Fibroblast of skin of right quadriceps (primary cell): ENCODE results near the gene ADGRA1.

Experiments used
- DNase-seq: peaks from one replicate; pipeline ENCODE4 v3.0.0-alpha.2; 2013

ADGRA1 gene

GRCh38 chr10:133154411-133154810, 66.7 kb downstream of the ADGRA1 start:
- DNase-seq, result no peak

DNA sequence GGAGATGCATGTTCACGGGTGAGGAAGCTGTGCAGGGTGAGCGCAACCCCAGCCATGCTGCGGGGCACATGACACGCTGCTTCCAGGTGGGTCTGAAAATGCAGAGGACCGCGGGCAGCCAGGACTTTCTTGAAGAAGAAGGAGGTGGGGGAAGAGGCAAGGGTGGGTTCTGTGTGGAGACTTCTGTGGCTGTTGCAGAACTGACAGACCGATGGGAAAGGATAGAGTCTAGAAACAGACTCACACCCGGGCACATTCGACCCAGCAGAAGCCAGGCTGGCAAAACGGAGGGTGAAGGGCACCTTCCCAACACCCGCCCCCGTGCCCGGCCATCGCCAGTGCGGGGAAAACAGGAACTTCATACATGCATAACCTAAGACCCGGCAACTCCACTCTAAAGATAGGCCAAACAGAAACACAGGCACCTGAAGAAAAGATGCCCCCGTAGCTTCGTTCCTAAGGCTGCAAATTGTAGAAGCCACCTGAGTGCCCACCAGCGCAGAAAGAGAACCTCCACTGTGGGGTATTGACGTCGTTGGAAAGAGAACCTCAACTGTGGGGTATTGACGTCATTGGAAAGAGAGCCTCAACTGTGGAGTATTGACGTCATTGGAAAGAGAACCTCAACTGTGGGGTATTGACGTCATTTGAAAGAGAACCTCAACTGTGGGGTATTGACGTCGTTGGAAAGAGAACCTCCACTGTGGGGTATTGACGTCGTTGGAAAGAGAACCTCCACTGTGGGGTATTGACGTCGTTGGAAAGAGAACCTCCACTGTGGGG, 67.5 kb downstream of the ADGRA1 start:
- no peak for DNase-seq

DNA sequence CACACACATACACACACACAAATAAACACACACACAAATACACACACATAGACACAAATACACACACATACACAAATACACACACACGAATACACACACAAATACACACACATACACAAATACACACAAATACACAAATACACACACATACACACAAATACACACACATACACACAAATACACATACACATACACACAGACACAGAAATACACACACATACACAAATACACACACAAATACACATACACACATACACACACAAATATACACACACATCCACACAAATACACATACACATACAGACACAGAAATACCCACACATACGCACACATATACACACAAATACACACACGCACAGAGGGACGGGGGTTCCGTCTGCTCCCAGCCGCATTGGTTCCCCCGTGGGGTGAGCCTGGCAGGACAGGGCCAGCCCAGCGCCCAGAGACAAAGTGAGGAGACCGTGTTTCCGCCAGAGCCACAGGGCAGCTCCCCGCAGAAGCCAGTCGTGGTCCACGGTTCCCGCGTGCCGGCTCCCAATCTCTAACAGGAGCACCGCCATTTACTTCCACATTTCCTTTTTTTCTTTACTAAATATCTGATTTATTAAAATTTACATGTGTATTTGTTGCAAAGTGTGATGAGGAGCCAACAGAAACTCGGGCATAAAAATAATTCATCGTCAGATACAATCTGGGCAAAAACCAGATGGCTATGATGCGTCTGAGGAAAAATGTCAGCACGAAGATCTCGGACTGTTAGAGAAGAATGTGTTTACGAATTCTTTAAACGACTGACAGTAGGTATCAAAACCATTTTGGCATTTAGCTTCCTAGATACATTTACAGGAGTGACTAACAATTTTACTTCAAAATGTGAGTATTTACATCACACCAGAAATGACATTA, 69.2 kb downstream of the ADGRA1 start:
- no peak for DNase-seq

- DNase-seq, result no peak
Measured at GRCh38 chr10:133157662-133158436, 70.1 kb downstream of the ADGRA1 start.

- DNase-seq, result no peak
Measured at GRCh38 chr10:133158437-133158755, 70.7 kb downstream of the ADGRA1 start.

DNA sequence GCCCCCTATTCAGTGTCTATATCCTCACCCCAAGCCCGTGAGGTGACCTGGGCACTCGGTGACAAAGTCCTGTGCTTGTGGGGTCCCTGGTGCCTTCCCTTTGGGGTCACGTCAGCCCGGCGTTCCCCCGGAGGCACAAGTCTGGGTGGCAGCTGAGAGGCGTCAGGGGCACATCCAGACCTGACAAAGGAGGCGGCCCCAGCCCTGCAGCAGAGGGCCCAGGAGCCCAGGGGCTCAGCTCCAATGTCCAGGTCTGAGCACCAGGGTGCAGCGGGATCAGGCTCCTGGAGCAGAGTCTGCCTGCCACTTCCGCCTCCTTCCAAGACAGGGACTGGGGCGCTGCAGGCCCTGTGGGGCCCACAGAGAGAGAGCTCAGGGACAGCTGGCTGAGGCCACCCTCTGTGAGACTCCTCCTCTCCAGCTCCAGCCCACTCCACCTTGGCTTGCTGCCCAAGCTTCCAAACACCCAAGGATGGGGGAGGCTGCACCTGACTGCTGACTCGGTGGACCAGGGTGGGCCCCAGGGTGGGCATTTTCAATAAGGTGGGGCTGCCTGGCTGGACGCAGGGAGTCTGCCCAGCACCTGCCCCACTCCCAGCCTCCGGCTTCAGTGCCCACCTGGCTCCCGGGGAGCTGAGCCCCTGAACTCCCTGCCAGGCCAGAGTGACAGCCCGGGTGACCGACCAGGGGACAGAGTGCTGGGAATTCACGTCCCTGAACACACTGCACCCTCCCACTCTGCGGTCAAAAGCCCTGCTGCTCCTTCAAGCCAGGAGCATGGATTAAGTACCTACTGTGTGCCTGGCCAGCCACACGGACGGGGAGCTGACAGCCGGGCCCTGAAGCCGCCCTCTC, 71.3 kb downstream of the ADGRA1 start:
- no peak for DNase-seq

- DNase-seq, result no peak
Measured at GRCh38 chr10:133159611-133159949, 71.9 kb downstream of the ADGRA1 start.

GRCh38 chr10:133159950-133160825, 72.5 kb downstream of the ADGRA1 start, which contains the start of gene KNDC1:
TSS of gene KNDC1 (plus strand) at chr10:133160219. CDS start at chr10:133160468, 249 bp downstream.
- no peak for DNase-seq

DNA sequence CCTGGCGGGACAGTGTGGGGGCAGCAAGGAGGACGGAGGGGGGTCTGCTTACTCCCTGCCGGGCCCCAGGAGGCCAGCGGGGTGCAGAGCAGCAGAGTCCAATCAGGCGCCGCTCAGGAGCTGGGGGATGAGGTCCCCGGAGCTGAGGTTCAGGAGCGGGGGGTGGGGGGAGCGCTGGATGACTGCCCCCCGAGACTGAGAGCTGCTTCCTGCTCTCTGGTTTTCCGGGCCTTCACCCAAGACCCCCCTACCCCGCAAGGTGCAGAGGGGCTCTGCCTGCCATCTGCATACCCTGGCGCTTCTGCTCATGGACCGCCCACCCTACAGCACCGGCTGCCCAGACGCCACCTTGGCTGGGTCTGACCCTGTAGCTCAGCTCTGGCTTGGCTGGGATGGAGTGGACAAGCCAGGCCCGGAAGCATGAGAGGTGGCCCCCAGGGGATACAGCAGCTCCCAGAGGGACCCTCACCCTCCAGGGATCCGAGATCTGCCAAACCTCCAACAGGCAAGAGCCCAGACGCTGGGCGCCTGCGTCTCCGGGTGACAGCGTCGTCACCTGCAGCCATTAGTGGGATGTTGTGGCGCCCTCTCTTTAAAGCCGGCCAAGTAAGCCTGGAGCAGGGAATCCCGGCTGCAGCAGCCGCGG, 73.2 kb downstream of the ADGRA1 start:
- no peak for DNase-seq

- DNase-seq, result no peak
Measured at GRCh38 chr10:133161486-133162109, 73.9 kb downstream of the ADGRA1 start.

DNA sequence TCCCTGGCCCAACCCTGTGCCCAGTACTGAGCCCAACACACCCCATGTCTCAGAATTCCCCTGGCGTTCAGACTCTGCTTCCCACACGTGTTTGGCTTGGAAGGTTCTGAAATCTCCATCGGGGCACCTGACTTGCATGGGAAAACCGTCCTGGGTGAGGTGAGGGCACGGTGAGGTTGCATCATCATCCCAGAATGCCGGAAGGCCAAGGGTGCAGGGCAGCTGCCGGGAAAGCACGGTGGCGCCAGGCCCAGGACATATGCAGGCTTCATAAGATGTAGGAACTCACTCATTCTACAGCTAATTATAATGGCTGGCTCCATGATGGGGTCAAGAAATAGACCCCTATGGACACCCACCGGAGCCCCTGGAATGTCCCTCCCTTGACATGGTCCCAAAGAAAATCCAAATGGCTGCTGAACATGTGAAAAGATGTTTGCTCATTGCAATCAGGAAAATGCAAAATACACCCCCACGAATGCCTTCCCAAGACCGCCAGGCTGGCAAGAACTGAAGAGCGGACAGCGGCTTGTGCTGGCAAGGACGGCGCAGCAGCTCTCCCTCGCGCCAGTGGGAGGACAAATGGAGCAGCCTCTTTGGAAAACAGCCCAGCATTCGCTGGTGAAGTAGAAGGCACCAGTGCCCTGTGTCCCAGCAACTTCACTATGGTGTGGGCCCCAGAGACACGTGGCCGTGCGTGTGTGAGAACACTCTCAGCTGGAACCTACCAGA, 74.6 kb downstream of the ADGRA1 start:
- DNase-seq, result no peak

GRCh38 chr10:133162910-133163856, 75.5 kb downstream of the ADGRA1 start:
- no peak for DNase-seq

DNA sequence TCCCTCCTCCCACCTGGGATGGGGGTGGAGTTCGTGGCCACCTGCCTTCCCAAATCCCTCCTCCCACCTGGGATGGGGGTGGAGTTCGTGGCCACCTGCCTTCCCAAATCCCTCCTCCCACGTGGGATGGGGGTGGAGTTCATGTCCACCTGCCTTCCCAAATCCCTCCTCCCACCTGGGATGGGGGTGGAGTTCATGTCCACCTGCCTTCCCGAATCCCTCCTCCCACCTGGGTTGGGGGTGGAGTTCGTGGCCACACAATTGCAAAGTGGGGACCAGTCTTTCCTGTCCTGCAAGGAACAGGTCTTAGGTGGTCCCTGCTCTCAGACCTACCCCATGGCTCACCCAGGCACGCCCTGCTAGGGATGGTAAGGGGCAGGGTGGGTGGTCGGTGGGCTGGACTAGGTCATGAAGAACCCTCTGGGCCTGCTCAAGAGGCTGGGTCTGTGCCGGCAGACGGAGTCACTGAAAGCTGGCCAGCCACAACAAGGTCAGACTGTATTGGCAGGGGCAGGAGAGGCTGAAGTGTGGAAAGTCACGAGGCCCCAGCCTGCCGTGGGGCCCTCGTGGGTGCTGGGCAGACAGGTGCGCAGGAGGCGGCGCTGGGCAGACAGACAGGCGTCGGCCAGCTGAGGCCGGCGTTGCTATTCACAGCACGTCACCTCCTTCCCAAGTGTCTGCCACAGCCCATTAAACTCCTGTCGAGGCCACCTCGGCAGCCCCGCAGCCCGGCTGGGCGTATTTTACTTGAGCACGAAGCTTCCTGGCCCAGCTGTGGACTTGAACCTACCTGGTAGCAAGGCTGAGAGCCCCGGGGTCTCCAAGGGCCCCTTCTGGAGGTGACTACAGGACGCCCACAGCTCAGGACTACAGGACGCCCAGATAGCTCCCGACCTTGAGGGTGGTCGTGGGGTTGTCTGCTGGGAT, 76.4 kb downstream of the ADGRA1 start:
- DNase-seq, result no peak

DNA sequence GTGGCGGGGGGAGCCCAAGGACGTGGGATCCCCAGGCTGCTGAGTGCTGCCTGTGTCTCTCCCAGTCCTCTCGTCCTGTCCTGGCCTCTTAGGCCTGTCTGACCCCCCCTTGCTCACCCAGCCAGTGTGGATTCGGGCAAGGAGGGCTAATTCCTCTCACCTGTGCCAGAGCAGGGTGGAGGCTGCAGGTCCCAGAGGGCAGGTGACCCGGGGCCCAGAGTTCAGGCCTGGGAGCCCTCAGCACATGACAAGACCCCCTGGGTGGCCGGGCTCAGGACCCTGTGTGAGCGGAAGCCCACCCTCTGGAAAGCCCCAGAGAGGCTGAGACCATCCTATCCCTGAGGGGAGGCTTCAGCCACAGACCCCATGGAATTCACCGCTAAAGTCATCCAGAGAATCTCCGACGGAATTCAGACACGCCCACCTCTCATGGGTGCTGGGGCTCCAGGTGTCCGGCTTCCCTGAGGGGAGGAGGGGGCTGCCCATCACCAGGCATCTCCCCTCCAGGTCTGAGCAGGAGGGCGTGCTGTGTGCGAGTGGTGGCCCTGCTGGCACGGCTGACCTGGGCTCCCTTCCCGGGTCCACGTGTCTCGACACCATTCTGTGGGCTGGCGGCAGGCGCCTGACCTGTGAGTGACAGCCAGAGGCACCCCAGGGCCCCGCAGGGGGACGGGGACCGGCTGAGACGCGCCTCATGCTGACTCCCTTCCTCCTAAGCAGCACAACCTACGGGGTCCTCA, 77.3 kb downstream of the ADGRA1 start:
- no peak for DNase-seq

DNA sequence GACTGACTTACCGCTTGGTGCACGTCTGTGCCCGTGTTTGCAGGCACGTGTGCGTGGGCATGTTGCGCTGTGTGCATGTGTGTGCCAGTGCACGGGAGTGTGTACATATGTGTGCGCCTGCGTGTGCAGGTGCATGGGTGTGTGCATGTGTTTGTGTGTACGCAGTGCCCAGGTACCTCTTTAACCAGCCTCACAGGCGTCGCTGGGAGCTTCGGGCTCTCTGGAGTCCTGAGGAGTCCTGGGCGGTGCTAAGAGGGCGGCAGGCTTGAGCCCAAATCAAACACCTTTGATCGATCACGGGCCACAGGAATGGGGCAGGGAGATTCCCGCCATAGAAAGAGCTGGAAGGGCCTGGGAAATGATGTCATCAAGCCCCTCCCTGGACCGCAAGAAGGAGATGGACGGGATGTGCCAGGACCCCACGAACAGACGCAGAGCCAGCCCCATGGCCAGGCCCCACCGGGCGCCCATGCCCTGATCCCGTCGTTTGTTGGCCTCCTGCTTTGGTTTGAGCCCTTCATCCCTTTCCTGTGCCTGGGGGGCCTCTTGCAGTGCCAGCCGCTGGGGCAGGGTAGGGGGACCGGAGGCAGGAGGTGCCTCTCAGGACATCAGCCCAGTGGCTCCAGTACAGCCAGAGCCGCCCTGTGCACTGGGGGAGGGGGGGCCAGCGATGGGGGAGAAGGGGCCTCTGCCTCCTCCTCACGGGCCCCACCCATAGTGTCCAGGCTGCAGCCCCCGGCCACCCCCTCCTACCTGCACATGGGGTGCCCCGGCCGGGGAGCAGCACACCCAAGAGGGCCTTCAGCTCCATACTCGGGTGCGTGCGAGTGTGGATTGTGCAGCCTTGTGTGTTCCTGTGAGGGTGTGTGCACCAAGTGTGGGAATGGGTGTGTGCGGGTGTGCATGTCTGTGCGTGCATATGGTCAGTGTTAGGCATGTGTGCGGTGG, 78.1 kb downstream of the ADGRA1 start:
- DNase-seq, result no peak

GRCh38 chr10:133166504-133166827, 78.7 kb downstream of the ADGRA1 start:
- DNase-seq, result no peak
